NOMO-1 treated with dmso at 0.1 percent for 144 hours (cell line): Measurements from ENCODE around the gene PRAMEF8.
"Not testable (repeated sequence)": the region's sequence is repeated elsewhere in the genome, so short reads cannot be mapped to it uniquely, and the experiment has no call there.

Source experiments
- DNase-seq: peaks from one replicate; lab custom pipeline; 2025; ENCODE audit not compliant: unreplicated experiment; lab: John Stamatoyannopoulos, UW

Gene PRAMEF8

GRCh38 chr1:13285037-13285436 is at the start of gene PRAMEF8:
Gene PRAMEF8 (minus strand): TSS chr1:13285137. CDS start chr1:13284091, 1,046 bp downstream.
- DNase-seq: not testable (repeated sequence)

- not testable (repeated sequence) for DNase-seq
These were observed 30.3 kb upstream of the PRAMEF8 start, which contains the start of gene PRAMEF15 for GRCh38 chr1:13315281-13315680. Gene PRAMEF15 (plus strand): TSS chr1:13315581. CDS start chr1:13318408, 2,827 bp downstream.

- not testable (repeated sequence) for DNase-seq
These were observed 18.3 kb upstream of the PRAMEF8 start, which contains the start of gene PRAMEF33 for GRCh38 chr1:13303239-13303638. Gene PRAMEF33 (plus strand): TSS chr1:13303539. CDS start chr1:13305955, 2,416 bp downstream.

- not testable (repeated sequence) for DNase-seq
These were observed 17.3 kb upstream of the PRAMEF8 start for GRCh38 chr1:13302197-13302596.

- DNase-seq: not testable (repeated sequence)
These were observed 13.8 kb upstream of the PRAMEF8 start for GRCh38 chr1:13298699-13299098.

GRCh38 chr1:13297216-13297931 is 12.4 kb upstream of the PRAMEF8 start:
- not testable (repeated sequence) for DNase-seq

- not testable (repeated sequence) for DNase-seq
These were observed 4.1 kb upstream of the PRAMEF8 start for GRCh38 chr1:13289030-13289429.

GRCh38 chr1:13279617-13280016 is 5.3 kb downstream of the PRAMEF8 start:
- not testable (repeated sequence) for DNase-seq

GRCh38 chr1:13277016-13277415 is 7.9 kb downstream of the PRAMEF8 start:
- DNase-seq: not testable (repeated sequence)

- DNase-seq: not testable (repeated sequence)
These were observed 19.8 kb downstream of the PRAMEF8 start for GRCh38 chr1:13265124-13265523.

- DNase-seq: not testable (repeated sequence)
These were observed 31.0 kb downstream of the PRAMEF8 start, which contains the start of gene PRAMEF5 for GRCh38 chr1:13253898-13254297. Gene PRAMEF5 (plus strand): TSS chr1:13254198. CDS start chr1:13259269, 5,071 bp downstream.

GRCh38 chr1:13247122-13247521 is 37.8 kb downstream of the PRAMEF8 start:
- not testable (repeated sequence) for DNase-seq

GRCh38 chr1:13246554-13246871 is 38.4 kb downstream of the PRAMEF8 start:
- not testable (repeated sequence) for DNase-seq

GRCh38 chr1:13245841-13246553 is 38.9 kb downstream of the PRAMEF8 start:
- DNase-seq: not testable (repeated sequence)

- not testable (repeated sequence) for DNase-seq
These were observed 41.2 kb downstream of the PRAMEF8 start for GRCh38 chr1:13243536-13244263.

- DNase-seq: not testable (repeated sequence)
These were observed 45.3 kb downstream of the PRAMEF8 start for GRCh38 chr1:13239633-13240032.

GRCh38 chr1:13237572-13237971 is 47.4 kb downstream of the PRAMEF8 start:
- not testable (repeated sequence) for DNase-seq

GRCh38 chr1:13234057-13234456 is 50.9 kb downstream of the PRAMEF8 start:
- not testable (repeated sequence) for DNase-seq

GRCh38 chr1:13232056-13232455 is 52.9 kb downstream of the PRAMEF8 start:
- not testable (repeated sequence) for DNase-seq
